ENCODE results near the gene DOK4. TPM values are rescaled to one million over a fixed set of nuclear protein-coding genes. Genes with fewer than 3 reads are reported as not detected.
A peak's percentile ranks its signal among the peaks of the same experiment; 100 is the strongest.

Gene DOK4
- total and polyA plus RNA-seq, 12 donors, result 3.6 to 10.7 (median 8.0) TPM

DNA sequence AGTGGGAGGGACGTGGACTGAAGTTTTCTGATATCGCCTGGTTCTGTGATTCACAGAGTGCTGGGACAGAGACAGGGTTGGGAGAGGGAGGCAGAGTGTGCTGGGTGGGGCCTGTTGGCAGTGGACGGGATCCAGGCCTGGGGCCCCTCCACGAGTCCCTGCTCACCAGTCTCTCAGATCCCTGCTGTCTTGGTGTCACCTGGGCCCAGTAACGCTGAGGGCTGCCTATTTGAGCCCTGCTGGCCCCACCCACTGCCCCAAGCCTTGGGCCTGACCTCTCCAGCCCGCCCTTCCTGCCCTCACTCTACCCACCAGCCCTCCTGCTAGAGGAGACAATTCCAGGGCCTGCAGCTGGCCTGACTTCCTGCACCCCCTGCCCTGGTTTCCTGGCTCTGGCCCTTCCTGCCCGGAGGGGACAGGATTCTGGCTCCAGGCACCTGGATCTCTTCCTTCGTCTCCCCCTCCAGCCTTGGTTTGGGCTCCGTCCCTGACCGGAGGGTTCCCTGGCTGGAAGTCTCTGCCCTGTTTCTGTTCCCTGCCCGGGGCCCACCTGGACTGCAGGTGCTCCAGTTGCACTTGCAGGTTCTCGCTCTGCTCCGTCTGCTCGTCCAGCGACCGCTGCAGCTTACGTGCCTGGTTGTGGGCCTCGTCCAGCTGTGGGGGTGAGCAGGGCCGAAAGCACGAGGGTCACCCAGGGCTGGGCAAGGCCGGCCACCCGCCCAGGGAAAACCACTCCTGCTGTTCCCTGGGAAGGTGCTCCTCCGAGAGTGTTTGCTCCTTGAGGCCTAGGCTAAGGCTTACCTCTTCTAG is 28.7 kb upstream of the DOK4 start:
- TF ChIP-seq, protein P1, sequence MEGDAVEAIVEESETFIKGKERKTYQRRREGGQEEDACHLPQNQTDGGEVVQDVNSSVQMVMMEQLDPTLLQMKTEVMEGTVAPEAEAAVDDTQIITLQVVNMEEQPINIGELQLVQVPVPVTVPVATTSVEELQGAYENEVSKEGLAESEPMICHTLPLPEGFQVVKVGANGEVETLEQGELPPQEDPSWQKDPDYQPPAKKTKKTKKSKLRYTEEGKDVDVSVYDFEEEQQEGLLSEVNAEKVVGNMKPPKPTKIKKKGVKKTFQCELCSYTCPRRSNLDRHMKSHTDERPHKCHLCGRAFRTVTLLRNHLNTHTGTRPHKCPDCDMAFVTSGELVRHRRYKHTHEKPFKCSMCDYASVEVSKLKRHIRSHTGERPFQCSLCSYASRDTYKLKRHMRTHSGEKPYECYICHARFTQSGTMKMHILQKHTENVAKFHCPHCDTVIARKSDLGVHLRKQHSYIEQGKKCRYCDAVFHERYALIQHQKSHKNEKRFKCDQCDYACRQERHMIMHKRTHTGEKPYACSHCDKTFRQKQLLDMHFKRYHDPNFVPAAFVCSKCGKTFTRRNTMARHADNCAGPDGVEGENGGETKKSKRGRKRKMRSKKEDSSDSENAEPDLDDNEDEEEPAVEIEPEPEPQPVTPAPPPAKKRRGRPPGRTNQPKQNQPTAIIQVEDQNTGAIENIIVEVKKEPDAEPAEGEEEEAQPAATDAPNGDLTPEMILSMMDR (IDR thresholded peaks at IDR 0.05), result no peak
- H3K9me3 ChIP-seq, result no peaks in the 10 kb centered on the region
- H3K36me3 ChIP-seq, result peaks cover 0 to 65% (median 9%) of the 10 kb centered on the region in 9 donors
- ATAC-seq (peak in 7 of 8 donors; percentile 23 to 71 (median 49)), DNase-seq (no peak)
- H3K4me1 ChIP-seq, result peaks cover 0 to 24% (median 11%) of the 10 kb centered on the region in 9 donors
- WGBS, 2 donors, result 73 to 77% methylated on average over 23 of the region's 23 CpGs
- H3K27me3 ChIP-seq, result no peaks in the 10 kb centered on the region
- intact Hi-C loops (cut with DNase I), result loop anchor here (5.0 to 10.0 kb wide), 9 partner anchors 38 to 213 kb away; partner anchors contain the start of gene POLR2C (in 3 of the 10)
- H3K27ac ChIP-seq, result peak overlapping the region in 8 of 10 donors; percentile 16 to 68 (median 44)
- H3K4me3 ChIP-seq, result no peak overlapping the region

DNA sequence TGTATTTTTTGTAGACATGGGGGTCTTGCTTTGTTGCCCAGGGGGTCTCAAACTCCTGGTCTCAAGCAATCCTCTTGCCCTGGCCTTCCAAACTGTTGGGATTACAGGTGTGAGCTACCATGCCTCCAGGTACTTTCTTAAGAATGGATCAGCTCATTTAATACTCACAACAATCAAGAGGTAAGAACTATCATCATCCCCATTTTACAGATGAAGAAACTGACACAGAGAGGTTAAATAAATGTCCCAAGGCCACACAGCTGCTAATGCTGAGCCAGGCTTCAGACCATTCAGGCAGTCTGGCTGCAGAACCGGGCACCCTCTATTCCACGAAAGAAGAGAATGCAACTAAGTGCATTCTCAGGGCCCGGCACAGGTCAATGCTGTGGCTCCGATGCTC is 28.1 kb upstream of the DOK4 start:
- peak overlapping the region in 8 of 10 donors; percentile 16 to 68 (median 44) for H3K27ac ChIP-seq
- H3K27me3 ChIP-seq, result no peaks in the 10 kb centered on the region
- intact Hi-C loops (cut with DNase I), result loop anchor here in 2 of 10 donors (10.0 kb wide), 3 partner anchors 50 to 210 kb away; partner anchors contain the start of gene POLR2C (in 1 of the 2)
- 71 to 72% methylated on average over 4 of the region's 4 CpGs for WGBS, 2 donors
- no peaks in the 10 kb centered on the region for H3K9me3 ChIP-seq
- peaks cover 0 to 22% (median 9%) of the 10 kb centered on the region in 9 donors for H3K4me1 ChIP-seq
- no peak for DNase-seq
- TF ChIP-seq, protein P1 (IDR thresholded peaks at IDR 0.05), result no peak
- H3K4me3 ChIP-seq, result no peak overlapping the region
- H3K36me3 ChIP-seq, result peaks cover 0 to 65% (median 9%) of the 10 kb centered on the region in 9 donors
- no peak for ATAC-seq

DNA sequence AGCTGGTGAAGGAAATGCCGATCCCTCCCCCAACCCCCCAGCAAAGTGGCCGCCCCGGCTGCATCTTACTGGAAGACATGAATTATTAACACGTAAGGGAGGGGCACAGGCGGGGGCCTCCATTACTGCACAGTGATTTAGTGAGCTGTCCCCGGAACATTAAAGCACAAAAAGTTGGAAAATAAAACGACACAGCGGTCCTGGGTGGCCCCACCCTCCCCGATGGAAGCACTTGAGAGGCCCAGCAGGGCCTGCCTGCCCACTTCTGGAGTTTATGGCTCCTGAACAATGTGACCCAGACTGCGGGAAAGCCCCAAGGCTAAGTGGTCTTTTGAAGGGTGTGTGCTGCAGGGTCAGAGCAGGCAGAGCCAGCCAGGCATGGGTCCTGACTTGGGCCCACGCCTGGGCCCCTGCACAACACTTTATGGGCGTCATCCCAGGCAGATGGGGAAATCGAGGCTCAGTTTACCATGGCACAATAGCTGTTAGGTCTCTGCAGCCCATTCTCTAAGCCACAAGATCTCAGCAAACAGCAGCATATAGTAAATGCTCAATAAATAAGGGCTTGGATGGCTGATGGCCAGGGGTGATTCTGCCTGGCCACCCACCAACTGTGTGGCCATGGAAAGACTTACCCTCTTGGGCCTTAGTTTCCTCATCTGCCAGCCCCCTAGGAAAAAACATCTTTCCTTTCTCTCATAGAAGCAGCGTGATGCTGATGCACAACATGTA is 27.2 kb upstream of the DOK4 start:
- no peak for DNase-seq
- H3K4me1 ChIP-seq, result peaks cover 0 to 22% (median 9%) of the 10 kb centered on the region in 9 donors
- H3K27ac ChIP-seq, result no peak overlapping the region
- H3K36me3 ChIP-seq, result peaks cover 0 to 60% (median 9%) of the 10 kb centered on the region in 9 donors
- no peaks in the 10 kb centered on the region for H3K27me3 ChIP-seq
- intact Hi-C loops (cut with DNase I), result loop anchor here in 2 of 10 donors (10.0 kb wide), 3 partner anchors 49 to 209 kb away; partner anchors contain the start of gene POLR2C (in 1 of the 2)
- H3K9me3 ChIP-seq, result no peaks in the 10 kb centered on the region
- 83 to 85% methylated on average over 14 of the region's 14 CpGs for WGBS, 2 donors
- H3K4me3 ChIP-seq, result no peak overlapping the region
- TF ChIP-seq, protein P1 (IDR thresholded peaks at IDR 0.05), result no peak
- ATAC-seq, result no peak

Measured in heart right ventricle (tissue), 16 donors.